ENCODE results near the gene N4BP2L1.

DNA sequence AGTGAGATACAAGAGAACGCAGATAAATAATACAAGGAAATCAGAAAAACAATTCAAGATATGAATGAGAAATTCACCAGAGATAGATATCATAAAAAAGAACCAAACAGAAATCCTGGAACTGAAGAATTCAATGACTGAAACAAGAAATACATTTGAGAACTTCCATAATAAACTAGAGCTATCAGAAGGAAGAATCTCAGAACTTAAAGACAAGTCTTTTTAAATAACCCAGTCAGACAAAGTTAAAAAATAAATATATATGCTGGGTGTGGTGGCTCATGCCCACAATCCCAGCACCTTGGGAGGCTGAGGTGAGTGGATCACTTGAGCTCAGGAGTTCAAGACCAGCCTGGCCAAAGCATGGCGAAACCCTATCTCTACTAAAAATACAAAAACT lies 28.7 kb upstream of the N4BP2L1 start:
- TF ChIP-seq FOXP2 (optimal IDR thresholded peaks at IDR 0.05; ENCODE audit: borderline replicate concordance, extremely low read depth, extremely low read length, insufficient read depth) (no peak), REST (IDR thresholded peaks at IDR 0.05; ENCODE audit: insufficient read depth in 1 of 2, low read depth in 2 of 2, low read length in 2 of 2) (no peak), POLR2AphosphoS5 (IDR thresholded peaks at IDR 0.05; ENCODE audit: low read depth, low read length) (no peak)

All from PFSK-1 (cell line).